Endothelial cell of umbilical vein (primary cell): ENCODE measurements around the gene PCSK6. TPM values are rescaled to one million over a fixed set of nuclear protein-coding genes. Genes with fewer than 3 reads are reported as not detected.

Experiments used
- BruUV-seq: library from RNA; stranded (reverse); fragments of 400-500 nt; replicated peaks from 2 replicates; lab custom pipeline; 2021; lab: Mats Ljungman, UMichigan
- CTCF ChIA-PET: fragments of 300-600, 350-600 bp; sonication (Branson Sonifier 250); formaldehyde crosslinking; loops from one replicate; lab custom pipeline; 2021; ENCODE audit warnings: antibody characterized with exemption, inconsistent platforms; lab: Charles Lee
- POLR2A ChIA-PET: fragments of 300-600, 350-600 bp; sonication (Branson Sonifier 250); formaldehyde crosslinking; loops from one replicate; lab custom pipeline; 2021; ENCODE audit warnings: antibody characterized with exemption, inconsistent platforms; lab: Charles Lee
- DNase-seq: peaks from one replicate; pipeline ENCODE4 v3.0.0-alpha.2; 2011; ENCODE audit warnings: low read depth, low spot score
- FAIRE-seq: peaks from 2 replicates; lab custom pipeline; 2011; peaks lifted over from hg19 to GRCh38; lab: Jason Lieb, UNC
- H2AFZ ChIP-seq: 2 replicates; pipeline ENCODE4 v1.6.0; 2012; ENCODE audit warnings: low read depth, low read length, control low read depth, inconsistent platforms
- H3K27ac ChIP-seq: 2 replicates; pipeline ENCODE4 v1.5.1; 2011; ENCODE audit warnings: low read depth, mild to moderate bottlenecking, control low read depth, low read length, moderate library complexity; ENCODE audit not compliant: insufficient read depth
- H3K27me3 ChIP-seq, 2 experiments: 2 replicates each; pipeline versions ENCODE4 v1.6.0 to v1.6.1; 2011; ENCODE audit warnings: low read length in 2 of 2, mixed read lengths in 1 of 2; ENCODE audit not compliant: control insufficient read depth in 2 of 2, insufficient read depth in 2 of 2
- H3K36me3 ChIP-seq, 2 experiments: 2 replicates in 1 of 2; 3 replicates in 1 of 2; pipeline ENCODE4 v1.5.1; 2011; ENCODE audit warnings: low read length in 2 of 2, mild to moderate bottlenecking in 1 of 2, moderate library complexity in 1 of 2; ENCODE audit not compliant: control insufficient read depth in 2 of 2, insufficient read depth in 2 of 2; ENCODE audit errors: extremely low read depth in 1 of 2
- H3K4me1 ChIP-seq: 3 replicates; pipeline ENCODE4 v1.5.1; 2011; ENCODE audit warnings: mild to moderate bottlenecking, low read length; ENCODE audit not compliant: control insufficient read depth, insufficient read depth; ENCODE audit errors: extremely low read depth
- H3K4me2 ChIP-seq: 2 replicates; pipeline ENCODE4 v1.6.1; 2011; ENCODE audit warnings: low read length, control low read depth, mixed read lengths; ENCODE audit not compliant: insufficient read depth
- H3K4me3 ChIP-seq, 3 experiments: fragments of 200-600 bp in 1 of 3; sonication (generic), shearing (Covaris generic) in 1 of 3; replicated peaks in 1 of 3; 2 replicates each; pipeline ENCODE4 v1.5.1; 2011 to 2016; ENCODE audit warnings: control low read depth in 3 of 3, low read length in 3 of 3, mild to moderate bottlenecking in 2 of 3, inconsistent platforms in 1 of 3, low read depth in 1 of 3, moderate library complexity in 1 of 3; ENCODE audit not compliant: insufficient read depth in 1 of 3
- H3K79me2 ChIP-seq: 2 replicates; pipeline ENCODE4 v1.6.0; 2012; ENCODE audit warnings: low read length, inconsistent platforms; ENCODE audit not compliant: control insufficient read depth, insufficient read depth
- H3K9ac ChIP-seq: replicated peaks from 2 replicates; pipeline ENCODE3; 2011; ENCODE audit warnings: low read length, control low read depth; ENCODE audit not compliant: insufficient read depth; ENCODE audit errors: extremely low read depth
- H3K9me1 ChIP-seq: replicated peaks from 3 replicates; pipeline ENCODE4 v1.6.0; 2011; ENCODE audit warnings: mild to moderate bottlenecking, low read length; ENCODE audit not compliant: control insufficient read depth, insufficient read depth; ENCODE audit errors: extremely low read depth
- H3K9me3 ChIP-seq: replicated peaks from 2 replicates; pipeline ENCODE4 v1.5.1; 2012; ENCODE audit warnings: low read length, inconsistent platforms; ENCODE audit not compliant: control insufficient read depth, insufficient read depth
- H4K20me1 ChIP-seq: replicated peaks from 2 replicates; pipeline ENCODE3; 2011; ENCODE audit warnings: mild to moderate bottlenecking, low read length; ENCODE audit not compliant: control insufficient read depth, insufficient read depth; ENCODE audit errors: extremely low read depth
- CTCF ChIP-seq, 2 donors: IDR thresholded peaks; 1 replicate in 1 of 2; 2 replicates in 1 of 2; pipeline ENCODE4 v1.5.1; 2011; ENCODE audit warnings: low read length in 2 of 2, mild to moderate bottlenecking in 2 of 2, moderate library complexity in 2 of 2, control low read depth in 1 of 2, inconsistent platforms in 1 of 2, low read depth in 1 of 2; ENCODE audit not compliant: insufficient read depth in 1 of 2; ENCODE audit errors: extremely low read depth in 1 of 2
- EZH2 ChIP-seq: IDR thresholded peaks from 2 replicates; pipeline ENCODE4 v1.6.1; 2012; ENCODE audit warnings: borderline replicate concordance, low read depth, mild to moderate bottlenecking, moderate library complexity, low read length, inconsistent platforms; ENCODE audit not compliant: severe bottlenecking
- GATA2 ChIP-seq: IDR thresholded peaks from 2 replicates; pipeline ENCODE4 v1.7.0; 2011; ENCODE audit warnings: low read depth, mild to moderate bottlenecking, moderate library complexity, mixed read lengths, low read length; ENCODE audit not compliant: insufficient read length, insufficient read depth
- JUN ChIP-seq: IDR thresholded peaks from 2 replicates; pipeline ENCODE4 v1.6.1; 2011; ENCODE audit warnings: borderline replicate concordance, low read depth; ENCODE audit not compliant: insufficient read length, insufficient read depth
- dilution Hi-C: fragments of 300-500 bp; cut with MboI; formaldehyde crosslinking; loops from one replicate; pipeline ENCODE4 v1.15.0; 2019; ENCODE audit warnings: low sequenced_read_pairs; ENCODE audit not compliant: extremely low pct_ligation_motif_present
- intact Hi-C: fragments of 100-400 bp; cut with micrococcal nuclease; formaldehyde crosslinking; loops from one replicate; pipeline ENCODE4 v1.10.0; 2022
- polyA plus RNA-seq, 4 experiments: library from polyadenylated mRNA; depleted of rRNA in 3 of 4; stranded (reverse) in 3 of 4; unstranded in 1 of 4; fragments of >200 nt; gene quantifications; 2 replicates each; pipeline versions ENCODE4 v1.2.1 to v1.2.3, GENCODE V29; 2011 to 2012; ENCODE audit warnings: missing spikeins in 1 of 4
- total RNA-seq: library from RNA; stranded (reverse); gene quantifications from 2 replicates; pipeline ENCODE4 v1.2.3, GENCODE V29; 2021

PCSK6 gene
- total and polyA plus RNA-seq, 2 donors (not counting 3 experiments of a cell fraction or from before 2014, with no cell fraction given): 0.18 to 0.69 TPM

GRCh38 chr15:101441696-101442095 is 47.8 kb downstream of the PCSK6 start:
- Histone ChIP-seq H3K4me3 (no peak overlapping the region), H3K4me1 (peaks cover 12% of the 10 kb centered on the region), H3K9ac (no peak overlapping the region), H3K27ac (no peak overlapping the region), H3K36me3 (no peaks in the 10 kb centered on the region), H3K9me1 (no peaks in the 10 kb centered on the region), H3K79me2 (no peaks in the 10 kb centered on the region), H3K9me3 (no peaks in the 10 kb centered on the region), H3K27me3 (peaks cover 7 to 8% of the 10 kb centered on the region in 2 experiments), H2AFZ (no peak overlapping the region), H3K4me2 (no peak overlapping the region), H4K20me1 (no peaks in the 10 kb centered on the region)
- ChIA-PET POLR2A (no interaction called here), CTCF (interaction anchor here (2.0 kb wide), 1 partner anchor 61 kb away, joined by 5 read pairs; no protein-coding TSS in a partner anchor)
- intact Hi-C loops: no loop called here
- DNase-seq (no peak), FAIRE-seq (no peak)
- dilution Hi-C loops: no loop called here
- no peak for TF ChIP-seq GATA2
- no peak for TF ChIP-seq CTCF (IDR thresholded peaks at IDR 0.05; ENCODE audit: extremely low read depth in 1 of 2, insufficient read depth in 1 of 2, low read depth in 1 of 2, low read length in 2 of 2)
- TF ChIP-seq EZH2: no peak
- no peak for TF ChIP-seq JUN
- BruUV-seq: no TSS peak
